Aorta (tissue), 5 donors: Measurements from ENCODE around the gene UBL4A. TPM values are rescaled to one million over a fixed set of nuclear protein-coding genes. Genes with fewer than 3 reads are reported as not detected.

ENCODE experiments used
- ATAC-seq: fragments of 200-7000 bp; cut with Tn5 transposase; one replicate; pipeline ENCODE4 v1.9.1; 2022; ENCODE audit warnings: moderate library complexity; ENCODE audit not compliant: low FRiP score
- DNase-seq, 2 donors: peaks; one replicate each; pipeline ENCODE4 v3.0.0-alpha.2; 2020
- H3K27ac ChIP-seq, 2 donors: one replicate each; pipeline ENCODE4 v1.5.1; 2013; ENCODE audit warnings: low read length in 2 of 2, mild to moderate bottlenecking in 2 of 2, moderate library complexity in 2 of 2, control low read depth in 1 of 2, inconsistent platforms in 1 of 2, low read depth in 1 of 2
- H3K27me3 ChIP-seq, 2 donors: one replicate each; pipeline ENCODE4 v1.6.1; 2013; ENCODE audit warnings: control low read depth in 1 of 2, low read length in 1 of 2, mild to moderate bottlenecking in 1 of 2, moderate library complexity in 1 of 2; ENCODE audit not compliant: insufficient read depth in 2 of 2, control insufficient read depth in 1 of 2
- H3K36me3 ChIP-seq, 2 donors: one replicate each; pipeline ENCODE4 v1.6.1; 2013; ENCODE audit warnings: control low read depth in 1 of 2, low read length in 1 of 2, mild to moderate bottlenecking in 1 of 2; ENCODE audit not compliant: insufficient read depth in 2 of 2, control insufficient read depth in 1 of 2
- H3K4me1 ChIP-seq, 2 donors: one replicate each; pipeline ENCODE4 v1.6.1; 2013; ENCODE audit warnings: low read length in 2 of 2, control low read depth in 1 of 2, mild to moderate bottlenecking in 1 of 2, moderate library complexity in 1 of 2; ENCODE audit not compliant: insufficient read depth in 2 of 2, control insufficient read depth in 1 of 2
- H3K4me3 ChIP-seq, 2 donors: one replicate each; pipeline ENCODE4 v1.5.1; 2013; ENCODE audit warnings: low read length in 2 of 2, control low read depth in 1 of 2, mild to moderate bottlenecking in 1 of 2
- H3K9me3 ChIP-seq: one replicate; pipeline ENCODE4 v1.6.1; 2013; ENCODE audit warnings: mild to moderate bottlenecking, low read length; ENCODE audit not compliant: control insufficient read depth
- WGBS, 2 donors: extraction: QIAGEN DNeasy Blood & Tissue Kit; methylation state at CpG; one replicate each; pipeline ENCODE4 v1.1.7; 2013; 5-methylcytosine and 5-hydroxymethylcytosine counted together
- intact Hi-C, 2 donors: fragments of 100-400 bp; cut with DNase I; formaldehyde crosslinking; loops; one replicate each; pipeline versions ENCODE4 v1.14.2 to v1.15.0; 2022
- polyA plus RNA-seq, 2 donors: library from polyadenylated mRNA; stranded (reverse); fragments of 200-250 nt; gene quantifications; one replicate each; pipeline ENCODE4 v1.2.3, GENCODE V29; 2013
- total RNA-seq, 2 donors: library from RNA; stranded (reverse); fragmentation: NEBNext Ultra II Directional; extraction: Animal tissue kit (Norgen Biotek cat#: 25700); gene quantifications; one replicate each; pipeline ENCODE4 v1.2.1, GENCODE V29; 2021
- donor health status: healthy with polysubstance abuse.
- donor health status: Bipolar disorder and iron deficiency.
- donor health status: DM: no; HTN: no; CAD: no.
- donor health status: DM: no; HTN: no; CAD: no.
- donor health status: DM: yes; HTN: yes; CAD: no.

Gene UBL4A
- total and polyA plus RNA-seq, 4 donors, result 20.5 to 27.2 (median 25.5) TPM

- intact Hi-C loops, result no loop called here
- whole genome bisulfite sequencing, 2 donors, result 73 to 75% methylated on average over 14 of the region's 14 CpGs
- ATAC-seq, result no peak
Observed at GRCh38 chrX:154481911-154482601, 4.4 kb downstream of the UBL4A start.

DNA sequence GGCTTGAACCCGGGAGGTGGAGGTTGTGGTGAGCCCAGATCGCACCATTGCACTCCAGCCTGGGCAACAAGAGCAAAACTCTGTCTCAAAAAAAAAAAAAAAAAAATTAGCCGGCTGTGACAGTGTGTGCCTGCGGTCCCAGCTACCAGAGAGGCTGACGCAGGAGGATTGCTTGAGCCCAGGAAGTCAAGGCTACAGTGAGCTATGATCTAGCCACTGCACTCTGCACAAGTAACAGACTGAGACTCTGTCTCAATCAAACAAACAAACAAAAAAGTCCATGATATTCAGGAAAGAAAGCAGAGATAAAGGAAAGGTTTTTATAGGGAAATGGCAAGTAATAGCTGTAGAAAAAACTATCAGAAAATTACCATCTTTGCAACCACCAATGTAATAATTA lies 5.2 kb downstream of the UBL4A start:
- no peak for DNase-seq
- WGBS, 2 donors, result 81 to 84% methylated on average over 5 of the region's 5 CpGs
- H3K27ac ChIP-seq, result no peak overlapping the region
- ATAC-seq, result no peak
- H3K9me3 ChIP-seq, result no peaks in the 10 kb centered on the region
- H3K36me3 ChIP-seq, result no peaks in the 10 kb centered on the region
- H3K27me3 ChIP-seq, result no peaks in the 10 kb centered on the region
- H3K4me1 ChIP-seq, result no peaks in the 10 kb centered on the region
- intact Hi-C loops, result no loop called here
- no peak overlapping the region for H3K4me3 ChIP-seq

More at GRCh38 chrX:154481911-154482601, 4.4 kb downstream of the UBL4A start:
- Histone ChIP-seq H3K9me3 (no peaks in the 10 kb centered on the region), H3K27ac (no peak overlapping the region), H3K27me3 (no peaks in the 10 kb centered on the region), H3K4me3 (no peak overlapping the region), H3K36me3 (no peaks in the 10 kb centered on the region), H3K4me1 (no peaks in the 10 kb centered on the region)
- no peak for DNase-seq

DNA sequence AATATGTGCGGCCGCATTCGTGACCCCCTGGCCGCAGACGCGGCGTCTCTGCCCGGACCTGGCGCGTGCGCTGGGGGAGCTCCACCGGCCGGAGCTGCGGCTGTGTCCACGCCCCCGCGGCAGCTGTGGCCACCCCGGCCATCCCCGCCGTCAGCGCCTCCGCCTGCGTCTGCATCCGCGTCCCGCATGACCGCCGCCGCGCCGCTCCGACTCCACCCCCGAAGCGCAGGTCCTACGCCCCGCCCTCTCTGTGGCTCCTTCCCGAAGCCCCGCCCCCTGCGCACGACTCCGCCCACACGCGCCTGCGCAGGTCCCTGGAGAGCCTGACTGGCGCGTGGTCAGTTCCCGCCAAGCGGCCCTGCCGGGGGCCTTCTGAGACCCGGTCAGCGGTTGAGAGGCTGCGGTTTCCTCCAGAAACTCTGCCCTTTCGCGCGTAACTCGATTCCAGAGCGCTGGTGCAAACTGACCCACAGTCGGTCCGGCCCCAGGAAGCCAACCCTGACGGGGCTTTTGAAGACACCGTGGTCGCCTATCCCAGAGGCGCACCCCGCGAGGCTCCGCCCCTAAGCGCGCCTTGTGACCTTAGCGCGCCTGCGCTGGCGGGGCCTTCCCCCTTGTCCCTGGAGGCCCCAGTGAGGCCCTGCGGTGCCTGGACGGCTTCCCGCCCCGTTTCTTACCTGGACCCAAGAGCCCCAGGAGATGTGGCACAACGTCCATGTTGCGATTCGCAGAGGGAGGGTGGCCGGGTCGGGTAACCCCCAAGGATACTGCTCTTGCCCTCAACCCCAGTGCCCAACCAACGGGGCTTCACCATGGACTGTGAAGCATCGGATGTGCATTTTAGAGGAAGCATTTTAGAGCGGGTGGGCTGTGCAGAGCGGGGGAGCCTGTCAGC lies 7.4 kb downstream of the UBL4A start, which contains the start of gene LAGE3:
LAGE3 (minus strand) TSS at position 554 of the 895 bp plus-strand sequence; CDS start at position 188, 366 bp downstream.
- DNase-seq (peak; percentile 96 to 97), ATAC-seq (peak; percentile 95)
- peak within 1 kb of the TSS in 1 of 2 donors; percentile 68 for H3K27ac ChIP-seq
- intact Hi-C loops, result loop anchor here in 1 of 2 donors (1.0 kb wide), 1 partner anchor 35 kb away; the partner anchor contains the start of gene FAM50A
- H3K27me3 ChIP-seq, result no peaks in the 10 kb centered on the region
- no peaks in the 10 kb centered on the region for H3K9me3 ChIP-seq
- H3K4me3 ChIP-seq, result peak within 1 kb of the TSS in 1 of 2 donors; percentile 55
- no peaks in the 10 kb centered on the region for H3K36me3 ChIP-seq
- no peaks in the 10 kb centered on the region for H3K4me1 ChIP-seq
- WGBS, 2 donors, result 2 to 37% methylated on average over 79 to 85 of the region's 85 CpGs

GRCh38 chrX:154477891-154478477 lies 8.4 kb downstream of the UBL4A start:
- no peaks in the 10 kb centered on the region for H3K36me3 ChIP-seq
- intact Hi-C loops, result loop anchor here in 1 of 2 donors (1.0 kb wide), 1 partner anchor 34 kb away; the partner anchor contains the start of gene FAM50A
- DNase-seq (peak; percentile 51 to 76), ATAC-seq (no peak)
- H3K27ac ChIP-seq, result no peak overlapping the region
- no peaks in the 10 kb centered on the region for H3K27me3 ChIP-seq
- no peaks in the 10 kb centered on the region for H3K9me3 ChIP-seq
- peak overlapping the region in 1 of 2 donors; percentile 55 for H3K4me3 ChIP-seq
- WGBS, 2 donors, result 47 to 63% methylated on average over 24 of the region's 24 CpGs
- H3K4me1 ChIP-seq, result no peaks in the 10 kb centered on the region

GRCh38 chrX:154476821-154477220 lies 9.6 kb downstream of the UBL4A start:
- no peaks in the 10 kb centered on the region for H3K4me1 ChIP-seq
- no peaks in the 10 kb centered on the region for H3K9me3 ChIP-seq
- no peak overlapping the region for H3K4me3 ChIP-seq
- DNase-seq (peak in 1 of 2 donors; percentile 24), ATAC-seq (no peak)
- intact Hi-C loops, result no loop called here
- H3K27ac ChIP-seq, result no peak overlapping the region
- 84% methylated on average over 8 of the region's 8 CpGs for WGBS, 2 donors
- no peaks in the 10 kb centered on the region for H3K36me3 ChIP-seq
- no peaks in the 10 kb centered on the region for H3K27me3 ChIP-seq

DNA sequence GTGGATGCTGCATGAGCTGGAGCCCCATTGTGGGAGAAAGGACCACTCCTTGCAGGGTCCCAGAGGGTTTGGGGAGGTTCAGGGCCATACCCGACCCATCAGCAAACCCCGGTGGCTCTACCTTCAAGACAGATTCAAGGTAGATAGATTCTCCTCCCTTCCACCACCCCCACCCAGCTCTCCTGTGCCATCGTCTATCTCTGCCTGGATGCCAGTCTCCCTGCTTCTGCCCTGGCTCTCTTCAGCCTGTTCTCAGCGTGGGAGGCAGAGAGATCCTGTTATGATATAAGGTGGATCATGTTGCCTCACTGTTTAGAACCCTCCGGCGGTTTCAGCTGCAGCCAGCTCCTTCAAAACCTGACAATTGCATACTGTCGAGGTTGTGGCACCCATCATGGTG lies 12.7 kb downstream of the UBL4A start:
- no peak overlapping the region for H3K4me3 ChIP-seq
- H3K4me1 ChIP-seq, result no peaks in the 10 kb centered on the region
- no peak overlapping the region for H3K27ac ChIP-seq
- intact Hi-C loops, result no loop called here
- no peak for DNase-seq
- no peaks in the 10 kb centered on the region for H3K9me3 ChIP-seq
- peaks cover 0 to 7% of the 10 kb centered on the region in 2 donors for H3K36me3 ChIP-seq
- WGBS, 2 donors, result 81% methylated on average over 7 of the region's 7 CpGs
- no peaks in the 10 kb centered on the region for H3K27me3 ChIP-seq
- no peak for ATAC-seq

DNA sequence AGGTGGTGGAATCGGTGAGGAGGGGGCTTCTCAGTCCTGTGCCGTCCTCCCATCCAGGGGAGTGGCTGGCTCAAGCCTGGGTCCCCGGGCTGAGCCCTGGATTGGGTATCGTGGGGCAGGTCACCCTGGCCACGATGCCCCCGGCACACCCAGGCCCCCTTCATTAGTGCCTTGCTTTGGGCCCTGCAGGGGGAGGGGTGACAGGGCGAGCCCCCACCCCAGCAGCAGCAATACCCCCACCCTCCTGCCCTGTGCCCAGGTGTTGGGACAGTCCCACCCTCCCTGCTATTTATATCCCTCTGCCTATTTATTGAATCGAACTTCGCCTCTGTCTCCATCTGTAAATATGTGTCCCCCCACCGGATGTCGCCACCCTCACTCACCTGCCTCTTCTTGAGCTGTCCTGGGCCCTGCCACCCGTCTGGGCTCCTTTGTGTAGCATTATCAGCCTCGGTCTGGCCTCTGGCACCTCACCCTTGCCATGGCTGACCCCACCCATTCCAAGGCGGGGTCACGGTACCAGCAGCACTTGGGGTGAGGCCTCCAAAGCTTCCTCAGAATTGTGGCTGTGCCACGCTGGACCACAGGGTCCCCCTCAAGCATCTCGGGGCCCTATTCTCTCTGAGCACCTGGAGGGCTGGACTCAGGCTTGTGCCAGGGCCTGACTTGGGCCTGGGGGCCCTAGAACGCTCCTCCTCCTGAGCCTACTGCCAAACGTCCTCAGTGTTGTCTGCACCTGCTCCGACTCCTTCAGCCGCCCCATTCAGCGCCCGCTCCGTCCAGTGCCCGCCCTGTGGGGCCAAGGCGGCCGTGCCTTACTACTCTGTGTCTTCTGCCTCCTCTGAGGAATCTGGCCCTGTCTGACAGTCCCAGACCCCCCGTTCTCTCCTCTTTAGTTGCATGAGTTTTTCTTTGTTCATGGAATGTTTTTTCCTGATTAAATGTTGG lies 13.5 kb downstream of the UBL4A start:
- 72 to 76% methylated on average over 28 of the region's 28 CpGs for WGBS, 2 donors
- peak in 1 of 2 donors; percentile 33 for DNase-seq
- ATAC-seq, result no peak

More for the DNA sequence above, 13.5 kb downstream of the UBL4A start:
- H3K4me1 ChIP-seq, result no peaks in the 10 kb centered on the region
- H3K9me3 ChIP-seq, result no peaks in the 10 kb centered on the region
- H3K4me3 ChIP-seq, result no peak overlapping the region
- peaks cover 0 to 8% of the 10 kb centered on the region in 2 donors for H3K36me3 ChIP-seq
- no peaks in the 10 kb centered on the region for H3K27me3 ChIP-seq
- intact Hi-C loops, result no loop called here
- H3K27ac ChIP-seq, result no peak overlapping the region
